ENCODE measurements around the gene SPSB1.

SPSB1 gene

GRCh38 chr1:9413877-9414213 lies 121.2 kb downstream of the SPSB1 start:
- ATAC-seq = peak; percentile 58
- TF ChIP-seq TOX (CRISPR knock-in tag; IDR thresholded peaks at IDR 0.05; ENCODE audit: borderline replicate concordance) (no peak), CSRNP3 (CRISPR knock-in tag; IDR thresholded peaks at IDR 0.05) (no peak), CSDC2 (CRISPR knock-in tag; IDR thresholded peaks at IDR 0.05) (no peak), BACH2 (CRISPR knock-in tag; IDR thresholded peaks at IDR 0.05; ENCODE audit: borderline replicate concordance) (no peak), TSHZ2 (CRISPR knock-in tag; IDR thresholded peaks at IDR 0.05) (no peak), SNAI2 (CRISPR knock-in tag; IDR thresholded peaks at IDR 0.05) (no peak), RARB (CRISPR knock-in tag; IDR thresholded peaks at IDR 0.05) (no peak), PATZ1 (CRISPR knock-in tag; IDR thresholded peaks at IDR 0.05; ENCODE audit: borderline replicate concordance) (no peak), ARNTL (CRISPR knock-in tag; IDR thresholded peaks at IDR 0.05; ENCODE audit: borderline replicate concordance, low read depth) (no peak), CREB5 (CRISPR knock-in tag; IDR thresholded peaks at IDR 0.05; ENCODE audit: low read depth) (no peak), ISL1 (CRISPR knock-in tag; IDR thresholded peaks at IDR 0.05) (no peak)

GRCh38 chr1:9416506-9416905 lies 123.8 kb downstream of the SPSB1 start:
- TF ChIP-seq ZFP3 (CRISPR knock-in tag; IDR thresholded peaks at IDR 0.05) (no peak), PATZ1 (CRISPR knock-in tag; IDR thresholded peaks at IDR 0.05; ENCODE audit: borderline replicate concordance) (no peak), TSHZ2 (CRISPR knock-in tag; IDR thresholded peaks at IDR 0.05) (no peak), ZNF565 (CRISPR knock-in tag; conservative IDR thresholded peaks at IDR 0.05; ENCODE audit: low read depth) (no peak), CREB5 (CRISPR knock-in tag; IDR thresholded peaks at IDR 0.05; ENCODE audit: low read depth) (no peak), CSDC2 (CRISPR knock-in tag; IDR thresholded peaks at IDR 0.05) (no peak), ARNTL (CRISPR knock-in tag; IDR thresholded peaks at IDR 0.05; ENCODE audit: borderline replicate concordance, low read depth) (no peak), OSR1 (CRISPR knock-in tag; IDR thresholded peaks at IDR 0.05) (no peak), ZC3H10 (CRISPR knock-in tag; IDR thresholded peaks at IDR 0.05) (no peak), ESRRG (CRISPR knock-in tag; IDR thresholded peaks at IDR 0.05) (no peak), POU6F1 (CRISPR knock-in tag; IDR thresholded peaks at IDR 0.05; ENCODE audit: borderline replicate concordance, low read depth) (no peak), ZNF8 (CRISPR knock-in tag; IDR thresholded peaks at IDR 0.05) (no peak), ZFP30 (CRISPR knock-in tag; IDR thresholded peaks at IDR 0.05) (no peak)
- no peak for ATAC-seq
